Loucy (cell line): ENCODE measurements around the gene VPS26B.

Experiments
- CTCF ChIP-seq: fragments of 200-600 bp; sonication (generic); conservative IDR thresholded peaks from 2 replicates; pipeline ENCODE4 v1.5.1; 2014; ENCODE audit warnings: mild to moderate bottlenecking, antibody characterized with exemption, low read length
- EZH2phosphoT487 ChIP-seq: fragments of 200-600 bp; IDR thresholded peaks from 2 replicates; pipeline ENCODE4 v1.6.1; 2018; ENCODE audit warnings: antibody characterized with exemption, mild to moderate bottlenecking, moderate library complexity, borderline replicate concordance

GRCh38 chr11:134230339-134230738 lies 5.9 kb downstream of the VPS26B start:
- TF ChIP-seq CTCF = no peak
- no peak for TF ChIP-seq EZH2phosphoT487
